ENCODE measurements around the gene CALCR. TPM values are rescaled to one million over a fixed set of nuclear protein-coding genes. Genes with fewer than 3 reads are reported as not detected.

CALCR gene
- total RNA-seq, 2 donors from 2014 or later: not detected

GRCh38 chr7:93575555-93576399 is 1.3 kb upstream of the CALCR start:
- Mint-ChIP-seq H3K4me3 (no peak overlapping the region), H3K27ac (no peak overlapping the region), H3K36me3 (ENCODE audit: low read depth) (no peaks in the 10 kb centered on the region), H3K4me1 (no peaks in the 10 kb centered on the region), H3K27me3 (peaks cover 30% of the 10 kb centered on the region), H3K9me3 (no peaks in the 10 kb centered on the region)
- no peak for ATAC-seq (replicated peaks)

DNA sequence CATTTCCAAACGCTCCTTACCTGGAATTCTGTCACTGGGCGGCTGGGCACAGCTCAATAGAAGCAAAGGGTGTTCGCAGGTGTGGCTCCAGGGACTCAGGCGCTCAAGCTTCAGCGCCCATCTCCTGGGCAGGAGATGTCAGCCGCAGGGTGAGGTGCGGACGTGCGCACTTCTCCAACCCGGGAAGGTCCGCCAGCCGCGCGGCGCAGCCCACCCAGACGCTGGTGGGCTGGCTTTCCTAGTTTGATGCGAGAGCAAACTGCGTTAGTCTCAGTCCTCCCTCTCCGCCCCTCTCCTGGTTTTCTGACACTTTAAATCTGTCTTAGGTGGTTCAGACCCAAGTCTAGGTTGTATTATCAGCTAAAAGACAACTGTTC is 267 bp downstream of the CALCR start:
- ATAC-seq (replicated peaks): no peak
- Mint-ChIP-seq H3K4me3 (no peak overlapping the region), H3K36me3 (ENCODE audit: low read depth) (no peaks in the 10 kb centered on the region), H3K27me3 (peaks cover 37% of the 10 kb centered on the region), H3K9me3 (no peaks in the 10 kb centered on the region), H3K27ac (no peak overlapping the region), H3K4me1 (no peaks in the 10 kb centered on the region)

- peaks cover 16% of the 10 kb centered on the region for H3K27me3 Mint-ChIP-seq
- H3K9me3 Mint-ChIP-seq: no peaks in the 10 kb centered on the region
- no peak overlapping the region for H3K27ac Mint-ChIP-seq
- no peaks in the 10 kb centered on the region for H3K4me1 Mint-ChIP-seq
- no peak for ATAC-seq (replicated peaks)
- no peak overlapping the region for H3K4me3 Mint-ChIP-seq
- H3K36me3 Mint-ChIP-seq (ENCODE audit: low read depth): no peaks in the 10 kb centered on the region
Observed at GRCh38 chr7:93569189-93569588, 5.3 kb downstream of the CALCR start.

DNA sequence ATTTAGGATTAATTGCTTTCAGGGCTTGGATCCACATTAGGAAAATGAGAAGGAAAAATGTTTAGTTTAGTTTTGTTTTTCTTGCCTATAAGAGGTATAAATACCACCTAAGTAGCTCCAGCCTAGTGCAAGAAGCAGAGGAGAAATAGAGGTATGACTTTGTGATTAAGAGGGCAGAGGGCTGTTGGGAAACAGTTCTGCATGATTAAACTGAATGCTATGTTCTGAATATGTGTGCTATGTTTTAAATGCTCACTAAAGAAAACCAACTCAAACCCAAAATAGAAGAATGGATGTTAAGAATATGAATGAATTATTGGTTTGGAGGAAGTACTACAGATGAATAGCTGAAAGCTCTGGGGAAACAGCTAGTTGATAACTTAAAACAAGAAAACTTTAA is 7.6 kb downstream of the CALCR start:
- H3K27me3 Mint-ChIP-seq: peaks cover 15% of the 10 kb centered on the region
- no peaks in the 10 kb centered on the region for H3K9me3 Mint-ChIP-seq
- no peaks in the 10 kb centered on the region for H3K36me3 Mint-ChIP-seq (ENCODE audit: low read depth)
- H3K4me3 Mint-ChIP-seq: no peak overlapping the region
- H3K27ac Mint-ChIP-seq: no peak overlapping the region
- no peak for ATAC-seq (replicated peaks)
- no peaks in the 10 kb centered on the region for H3K4me1 Mint-ChIP-seq

DNA sequence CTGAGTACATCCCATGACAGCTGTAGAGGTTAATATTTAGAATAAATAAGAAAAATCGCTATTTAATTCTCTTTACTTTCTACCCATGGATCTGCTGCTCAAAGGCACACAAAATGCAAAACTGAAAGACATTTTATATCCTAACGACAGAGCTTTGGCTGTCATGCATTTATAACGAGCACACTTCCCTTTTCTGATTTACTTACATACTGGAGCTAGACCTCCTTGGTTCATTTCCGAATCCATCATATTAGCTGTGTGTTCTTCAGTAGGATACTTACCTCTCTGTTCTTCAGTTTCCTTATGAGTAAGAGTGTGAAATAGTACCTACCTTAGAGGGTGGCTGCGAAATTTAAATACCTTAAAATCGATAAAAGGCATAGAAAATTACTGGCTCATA is 10.9 kb downstream of the CALCR start:
- no peak overlapping the region for H3K4me3 Mint-ChIP-seq
- ATAC-seq (replicated peaks): no peak
- H3K36me3 Mint-ChIP-seq (ENCODE audit: low read depth): no peaks in the 10 kb centered on the region
- no peaks in the 10 kb centered on the region for H3K9me3 Mint-ChIP-seq
- H3K27ac Mint-ChIP-seq: no peak overlapping the region
- peaks cover 5% of the 10 kb centered on the region for H3K27me3 Mint-ChIP-seq
- no peaks in the 10 kb centered on the region for H3K4me1 Mint-ChIP-seq

GRCh38 chr7:93562936-93563335 is 11.6 kb downstream of the CALCR start:
- Mint-ChIP-seq H3K27ac (no peak overlapping the region), H3K4me1 (no peaks in the 10 kb centered on the region)

DNA sequence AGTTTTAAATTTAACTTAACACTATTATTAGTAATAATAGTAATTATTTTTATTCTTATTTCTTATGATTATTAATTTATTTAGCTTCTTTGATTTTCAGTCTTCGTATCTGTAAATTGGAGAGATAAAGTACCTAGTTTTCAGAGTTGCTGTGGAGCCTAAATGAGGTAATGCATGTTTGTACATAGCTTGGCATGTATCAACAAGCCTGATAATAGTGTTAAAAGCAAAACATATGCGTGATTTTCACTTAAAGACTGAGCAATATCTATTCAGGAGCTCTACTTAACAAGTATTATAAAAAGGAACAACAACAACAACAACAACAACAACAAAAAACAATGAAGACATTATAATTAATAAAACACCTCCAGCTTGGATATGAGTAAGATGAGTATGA is 12.4 kb downstream of the CALCR start:
- Mint-ChIP-seq H3K4me1 (no peaks in the 10 kb centered on the region), H3K27me3 (peaks cover 5% of the 10 kb centered on the region), H3K9me3 (no peaks in the 10 kb centered on the region), H3K4me3 (no peak overlapping the region), H3K27ac (no peak overlapping the region), H3K36me3 (ENCODE audit: low read depth) (no peaks in the 10 kb centered on the region)
- ATAC-seq (replicated peaks): no peak

More at GRCh38 chr7:93562936-93563335, 11.6 kb downstream of the CALCR start:
- H3K4me3 Mint-ChIP-seq: no peak overlapping the region
- no peaks in the 10 kb centered on the region for H3K9me3 Mint-ChIP-seq
- H3K36me3 Mint-ChIP-seq (ENCODE audit: low read depth): no peaks in the 10 kb centered on the region
- H3K27me3 Mint-ChIP-seq: peaks cover 5% of the 10 kb centered on the region
- no peak for ATAC-seq (replicated peaks)

GRCh38 chr7:93559639-93560491 is 14.7 kb downstream of the CALCR start:
- peaks cover 5% of the 10 kb centered on the region for H3K27me3 Mint-ChIP-seq
- no peak overlapping the region for H3K4me3 Mint-ChIP-seq
- H3K4me1 Mint-ChIP-seq: no peaks in the 10 kb centered on the region
- H3K9me3 Mint-ChIP-seq: no peaks in the 10 kb centered on the region
- no peak overlapping the region for H3K27ac Mint-ChIP-seq
- ATAC-seq (replicated peaks): no peak
- H3K36me3 Mint-ChIP-seq (ENCODE audit: low read depth): no peaks in the 10 kb centered on the region

GRCh38 chr7:93558705-93559614 is 15.6 kb downstream of the CALCR start:
- Mint-ChIP-seq H3K27ac (no peak overlapping the region), H3K4me3 (no peak overlapping the region), H3K4me1 (no peaks in the 10 kb centered on the region), H3K9me3 (no peaks in the 10 kb centered on the region), H3K27me3 (peaks cover 3% of the 10 kb centered on the region), H3K36me3 (ENCODE audit: low read depth) (no peaks in the 10 kb centered on the region)
- no peak for ATAC-seq (replicated peaks)

DNA sequence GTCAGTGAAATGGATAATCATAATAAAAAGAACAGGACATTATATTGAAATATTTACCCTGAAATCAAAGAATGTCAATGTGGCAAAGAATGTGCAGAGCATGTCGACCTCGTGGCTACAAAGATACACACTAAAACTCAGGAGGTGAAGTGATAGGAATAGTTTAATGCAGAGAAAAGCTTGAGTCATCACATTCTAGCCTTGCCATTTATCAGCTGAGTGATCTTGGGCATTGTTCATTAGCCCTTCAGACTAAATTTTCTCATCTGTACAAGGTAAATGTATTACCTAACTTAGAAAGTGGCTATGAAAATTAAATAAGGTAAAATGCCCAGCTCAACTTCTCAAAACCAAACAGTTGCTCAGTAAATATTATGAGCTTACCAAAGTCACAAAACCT is 22.6 kb downstream of the CALCR start:
- peaks cover 3% of the 10 kb centered on the region for H3K27me3 Mint-ChIP-seq
- H3K36me3 Mint-ChIP-seq (ENCODE audit: low read depth): no peaks in the 10 kb centered on the region
- no peak overlapping the region for H3K27ac Mint-ChIP-seq
- no peak for ATAC-seq (replicated peaks)
- no peak overlapping the region for H3K4me3 Mint-ChIP-seq
- no peaks in the 10 kb centered on the region for H3K4me1 Mint-ChIP-seq
- no peaks in the 10 kb centered on the region for H3K9me3 Mint-ChIP-seq

GRCh38 chr7:93551063-93551895 is 23.2 kb downstream of the CALCR start:
- ATAC-seq (replicated peaks): no peak
- no peak overlapping the region for H3K27ac Mint-ChIP-seq
- no peak overlapping the region for H3K4me3 Mint-ChIP-seq
- no peaks in the 10 kb centered on the region for H3K9me3 Mint-ChIP-seq
- no peaks in the 10 kb centered on the region for H3K4me1 Mint-ChIP-seq
- no peaks in the 10 kb centered on the region for H3K36me3 Mint-ChIP-seq (ENCODE audit: low read depth)
- H3K27me3 Mint-ChIP-seq: peaks cover 3% of the 10 kb centered on the region

DNA sequence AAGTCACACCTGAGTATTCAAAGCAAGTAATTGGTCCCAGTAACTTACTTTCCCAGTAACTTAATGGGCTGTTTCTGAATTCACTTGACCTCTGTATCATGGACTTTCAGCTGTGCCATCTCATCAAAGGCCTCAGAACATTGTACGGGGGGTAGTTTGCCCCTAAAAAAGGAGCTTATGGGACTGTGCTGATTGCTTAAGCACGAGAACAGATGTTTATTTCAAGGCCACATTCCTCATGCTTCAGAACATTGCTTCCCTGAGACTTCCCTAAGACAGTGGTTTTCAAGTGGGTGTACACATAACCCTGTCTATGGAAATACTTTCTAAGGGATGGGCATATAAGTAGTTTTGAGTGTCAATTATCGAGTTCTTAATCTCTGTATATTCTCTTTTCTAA is 26.8 kb downstream of the CALCR start:
- Mint-ChIP-seq H3K4me3 (no peak overlapping the region), H3K27me3 (no peaks in the 10 kb centered on the region), H3K9me3 (no peaks in the 10 kb centered on the region), H3K4me1 (no peaks in the 10 kb centered on the region), H3K36me3 (ENCODE audit: low read depth) (no peaks in the 10 kb centered on the region), H3K27ac (no peak overlapping the region)
- no peak for ATAC-seq (replicated peaks)

DNA sequence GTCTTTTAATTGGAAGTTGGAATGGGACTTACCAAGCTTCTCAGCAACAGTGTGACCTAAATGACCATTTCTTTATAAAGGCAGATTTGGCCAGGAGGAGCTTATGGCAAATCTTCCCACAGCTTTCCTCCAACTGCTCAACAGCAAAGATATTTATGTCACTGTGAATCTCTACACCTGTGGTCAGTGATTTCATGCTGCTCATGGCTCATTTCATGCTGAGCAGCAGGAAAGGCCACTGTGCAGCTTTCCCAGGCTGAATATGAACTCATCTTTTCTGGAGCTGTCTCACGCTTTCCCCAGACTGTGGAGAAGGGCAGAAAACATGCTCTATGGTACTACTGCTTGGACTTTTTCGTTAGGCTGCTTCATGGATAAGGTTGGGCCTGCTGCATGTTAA is 29.8 kb downstream of the CALCR start:
- Mint-ChIP-seq H3K27ac (no peak overlapping the region), H3K9me3 (no peaks in the 10 kb centered on the region), H3K27me3 (no peaks in the 10 kb centered on the region)

More for the DNA sequence above, 29.8 kb downstream of the CALCR start:
- Mint-ChIP-seq H3K36me3 (ENCODE audit: low read depth) (no peaks in the 10 kb centered on the region), H3K4me1 (no peaks in the 10 kb centered on the region), H3K4me3 (no peak overlapping the region)
- ATAC-seq (replicated peaks): no peak
